ENCODE results near the gene ELK1. TPM values are rescaled to one million over a fixed set of nuclear protein-coding genes. Genes with fewer than 3 reads are reported as not detected.
"Not testable (repeated sequence)": the region's sequence is repeated elsewhere in the genome, so short reads cannot be mapped to it uniquely, and the experiment has no call there.

ELK1 gene, protein sequence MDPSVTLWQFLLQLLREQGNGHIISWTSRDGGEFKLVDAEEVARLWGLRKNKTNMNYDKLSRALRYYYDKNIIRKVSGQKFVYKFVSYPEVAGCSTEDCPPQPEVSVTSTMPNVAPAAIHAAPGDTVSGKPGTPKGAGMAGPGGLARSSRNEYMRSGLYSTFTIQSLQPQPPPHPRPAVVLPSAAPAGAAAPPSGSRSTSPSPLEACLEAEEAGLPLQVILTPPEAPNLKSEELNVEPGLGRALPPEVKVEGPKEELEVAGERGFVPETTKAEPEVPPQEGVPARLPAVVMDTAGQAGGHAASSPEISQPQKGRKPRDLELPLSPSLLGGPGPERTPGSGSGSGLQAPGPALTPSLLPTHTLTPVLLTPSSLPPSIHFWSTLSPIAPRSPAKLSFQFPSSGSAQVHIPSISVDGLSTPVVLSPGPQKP
- 24.2 and 27.8 TPM in 2 replicates for total RNA-seq (2014; rRNA removed; shearing (Covaris generic); ENCODE audit: low replicate concordance)

DNA sequence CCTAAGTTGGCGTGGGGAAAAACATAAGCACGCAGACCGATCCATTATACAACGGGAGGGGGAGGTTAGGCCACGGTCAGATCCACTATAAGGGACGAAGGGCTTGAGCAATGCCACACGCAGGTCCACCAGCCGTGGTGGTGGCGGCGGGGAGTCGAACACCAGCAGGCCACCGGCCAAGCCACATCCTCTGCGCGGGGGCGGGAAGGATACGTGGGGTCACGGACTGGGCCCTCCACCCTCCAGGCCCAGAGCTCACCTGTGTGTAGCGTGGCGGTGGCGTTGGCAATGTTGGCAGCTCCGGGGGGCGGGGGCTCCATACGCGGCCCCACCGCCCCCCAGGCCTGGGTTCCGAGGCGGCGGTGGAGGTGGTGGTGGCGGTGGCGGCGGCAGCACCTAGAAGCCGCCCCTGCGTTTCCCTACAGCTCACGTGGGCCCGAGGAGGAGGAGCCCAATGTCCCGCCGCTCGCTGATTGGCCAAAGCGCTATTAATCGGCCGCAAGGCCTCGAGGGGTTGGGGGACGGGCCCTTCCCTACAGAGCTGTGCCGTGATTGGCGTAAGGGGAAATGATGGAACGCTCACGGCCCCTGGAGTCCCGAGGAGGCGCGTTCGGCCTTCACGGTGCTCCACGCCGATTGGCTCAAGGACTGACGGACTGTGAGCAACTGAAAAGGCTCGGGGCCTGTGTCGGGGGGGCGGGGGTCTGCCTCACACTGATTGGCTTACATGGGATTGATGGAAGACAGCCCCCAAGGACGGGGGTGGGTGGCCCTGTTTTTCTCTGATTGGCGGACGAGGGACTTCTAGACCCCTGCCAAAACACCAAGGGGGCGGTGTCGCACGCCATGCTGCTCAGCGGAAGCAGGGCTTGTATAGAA lies at the start of gene ELK1:
ELK1 (minus strand) TSS at position 400 of the 879 bp plus-strand sequence. CDS start 9,122 bp downstream, outside the sequence.
- Histone ChIP-seq H3K79me2 (ENCODE audit: low read length) (peaks cover 29% of the 10 kb centered on the region), H3K27me3 (ENCODE audit: low read length) (no peaks in the 10 kb centered on the region), H2AFZ (ENCODE audit: low read length) (no peak within 1 kb of the TSS), H3K9ac (ENCODE audit: low read length) (peak within 1 kb of the TSS; percentile 74), H3K4me3 (ENCODE audit: low read length) (peak within 1 kb of the TSS; percentile 73), H3K27ac (ENCODE audit: low read length) (0 out of 2 replicates have a peak within 1 kb of the TSS, but pooled peaks have one; percentile 17), H3K9me2 (replicated peaks; ENCODE audit: insufficient read depth, low read length) (no peaks in the 10 kb centered on the region), H3K4me1 (ENCODE audit: low read length) (peaks cover 25% of the 10 kb centered on the region), H3K36me3 (ENCODE audit: insufficient read depth, low read length) (peaks cover 4% of the 10 kb centered on the region; the same call in 1 of the 2 replicates), H3K9me3 (ENCODE audit: low read length) (no peaks in the 10 kb centered on the region), H3K4me2 (ENCODE audit: low read depth, low read length, poor library complexity, severe bottlenecking) (peak within 1 kb of the TSS; percentile 78), H4K20me1 (ENCODE audit: insufficient read depth, low read depth, low read length) (no peaks in the 10 kb centered on the region)
- DNase-seq, result peak; percentile 97

DNA sequence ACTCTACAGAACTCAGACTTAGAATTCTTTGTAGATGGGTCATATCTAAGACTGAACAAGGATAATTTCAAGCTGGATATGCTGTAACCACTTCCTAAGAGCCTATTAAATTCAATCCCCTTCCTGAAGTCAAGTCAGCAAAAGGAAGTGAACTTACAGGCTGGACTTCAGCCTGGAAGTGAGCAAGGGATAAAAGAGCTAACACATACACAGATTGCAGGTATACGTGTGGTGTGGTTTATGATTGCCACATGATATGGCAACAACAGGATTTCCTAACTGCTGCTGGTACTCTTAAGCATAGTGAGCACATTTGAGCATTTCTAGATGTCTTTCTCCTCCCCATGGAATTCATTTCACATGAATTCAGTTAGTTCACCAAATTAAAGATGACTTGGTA lies 46.8 kb upstream of the ELK1 start:
- Histone ChIP-seq H3K9me3 (ENCODE audit: low read length) (no peaks in the 10 kb centered on the region), H3K9me2 (replicated peaks; ENCODE audit: insufficient read depth, low read length) (no peaks in the 10 kb centered on the region), H3K36me3 (ENCODE audit: insufficient read depth, low read length) (no peaks in the 10 kb centered on the region), H3K27ac (ENCODE audit: low read length) (no peak overlapping the region), H3K4me3 (ENCODE audit: low read length) (no peak overlapping the region), H3K4me1 (ENCODE audit: low read length) (no peaks in the 10 kb centered on the region), H3K4me2 (ENCODE audit: low read depth, low read length, poor library complexity, severe bottlenecking) (no peak overlapping the region), H3K79me2 (ENCODE audit: low read length) (no peaks in the 10 kb centered on the region), H3K9ac (ENCODE audit: low read length) (no peak overlapping the region), H3K27me3 (ENCODE audit: low read length) (no peaks in the 10 kb centered on the region), H2AFZ (ENCODE audit: low read length) (no peak overlapping the region), H4K20me1 (ENCODE audit: insufficient read depth, low read depth, low read length) (no peaks in the 10 kb centered on the region)
- DNase-seq, result no peak

DNA sequence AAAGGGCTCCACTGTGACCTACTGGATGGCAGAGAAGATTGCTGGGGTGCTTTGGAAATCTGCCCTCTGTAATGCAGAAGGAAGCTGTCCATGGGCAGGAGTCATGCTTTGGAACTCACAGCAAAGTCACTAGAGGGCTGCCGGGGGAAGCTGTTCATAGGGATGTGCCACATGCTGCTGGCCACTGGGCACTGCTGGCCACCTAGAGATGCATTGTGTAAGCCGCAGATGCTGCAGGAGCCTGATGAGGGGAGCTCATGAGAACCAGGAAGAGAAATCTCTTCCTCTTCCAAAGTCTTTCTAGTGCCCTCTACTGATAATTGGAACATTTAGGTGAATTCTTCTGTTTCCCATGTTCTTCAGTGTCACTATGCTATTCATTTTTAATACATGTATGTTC lies 39.8 kb upstream of the ELK1 start:
- Histone ChIP-seq H3K9me2 (replicated peaks; ENCODE audit: insufficient read depth, low read length) (no peaks in the 10 kb centered on the region), H3K9me3 (ENCODE audit: low read length) (no peaks in the 10 kb centered on the region), H3K9ac (ENCODE audit: low read length) (no peak overlapping the region), H3K79me2 (ENCODE audit: low read length) (no peaks in the 10 kb centered on the region), H3K4me2 (ENCODE audit: low read depth, low read length, poor library complexity, severe bottlenecking) (no peak overlapping the region), H3K27ac (ENCODE audit: low read length) (no peak overlapping the region), H3K27me3 (ENCODE audit: low read length) (no peaks in the 10 kb centered on the region), H3K4me3 (ENCODE audit: low read length) (no peak overlapping the region), H2AFZ (ENCODE audit: low read length) (no peak overlapping the region), H4K20me1 (ENCODE audit: insufficient read depth, low read depth, low read length) (no peaks in the 10 kb centered on the region), H3K4me1 (ENCODE audit: low read length) (no peaks in the 10 kb centered on the region), H3K36me3 (ENCODE audit: insufficient read depth, low read length) (no peaks in the 10 kb centered on the region)
- DNase-seq, result no peak

DNA sequence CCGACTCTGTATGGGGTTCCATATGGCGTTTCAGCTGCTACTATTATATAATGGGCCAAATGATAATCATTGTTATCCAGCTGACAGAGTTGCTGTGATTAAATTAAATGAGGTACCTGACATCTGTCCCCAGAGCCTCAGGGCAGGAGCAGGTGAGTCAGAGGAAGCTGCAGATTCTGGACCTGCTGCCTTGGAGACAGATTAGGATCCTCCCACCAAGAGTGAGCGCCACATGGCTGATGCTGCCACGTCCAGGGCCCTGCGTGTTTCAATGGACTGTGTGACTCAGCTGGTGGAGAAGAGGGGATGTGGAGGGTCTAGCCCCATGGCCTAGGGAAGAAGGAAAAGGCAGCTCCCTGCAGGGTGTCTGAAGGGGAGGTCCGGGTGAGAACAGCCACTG lies 36.9 kb upstream of the ELK1 start:
- Histone ChIP-seq H3K9me2 (replicated peaks; ENCODE audit: insufficient read depth, low read length) (no peaks in the 10 kb centered on the region), H3K9ac (ENCODE audit: low read length) (no peak overlapping the region), H3K79me2 (ENCODE audit: low read length) (no peaks in the 10 kb centered on the region), H3K27me3 (ENCODE audit: low read length) (no peaks in the 10 kb centered on the region), H3K9me3 (ENCODE audit: low read length) (no peaks in the 10 kb centered on the region), H2AFZ (ENCODE audit: low read length) (no peak overlapping the region), H3K27ac (ENCODE audit: low read length) (no peak overlapping the region), H3K4me3 (ENCODE audit: low read length) (no peak overlapping the region), H3K36me3 (ENCODE audit: insufficient read depth, low read length) (no peaks in the 10 kb centered on the region), H4K20me1 (ENCODE audit: insufficient read depth, low read depth, low read length) (no peaks in the 10 kb centered on the region), H3K4me1 (ENCODE audit: low read length) (no peaks in the 10 kb centered on the region), H3K4me2 (ENCODE audit: low read depth, low read length, poor library complexity, severe bottlenecking) (no peak overlapping the region)
- no peak for DNase-seq

DNA sequence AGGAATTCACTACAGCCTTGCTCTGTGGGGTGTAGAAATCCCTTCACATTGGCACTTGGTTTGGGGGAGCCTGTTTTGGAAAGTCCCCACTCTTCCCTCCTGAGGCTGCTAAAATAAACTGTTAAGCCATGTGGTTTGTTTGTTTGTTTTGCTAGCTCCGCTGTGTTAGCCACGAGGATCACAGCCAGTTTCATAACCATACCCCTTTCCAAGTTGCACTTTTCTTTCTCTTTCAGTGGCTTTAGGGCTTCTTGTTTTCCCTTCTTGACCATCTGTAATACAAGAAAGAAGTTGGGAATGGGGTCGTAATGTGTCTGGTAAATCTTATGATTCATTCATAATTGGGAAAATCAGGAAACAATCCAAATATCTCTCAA lies 33.5 kb upstream of the ELK1 start:
- Histone ChIP-seq H3K9ac (ENCODE audit: low read length) (no peak overlapping the region), H3K9me3 (ENCODE audit: low read length) (no peaks in the 10 kb centered on the region), H4K20me1 (ENCODE audit: insufficient read depth, low read depth, low read length) (no peaks in the 10 kb centered on the region), H3K27ac (ENCODE audit: low read length) (no peak overlapping the region), H3K4me1 (ENCODE audit: low read length) (no peaks in the 10 kb centered on the region), H3K79me2 (ENCODE audit: low read length) (no peaks in the 10 kb centered on the region), H3K4me2 (ENCODE audit: low read depth, low read length, poor library complexity, severe bottlenecking) (no peak overlapping the region), H2AFZ (ENCODE audit: low read length) (no peak overlapping the region), H3K27me3 (ENCODE audit: low read length) (no peaks in the 10 kb centered on the region), H3K9me2 (replicated peaks; ENCODE audit: insufficient read depth, low read length) (no peaks in the 10 kb centered on the region), H3K36me3 (ENCODE audit: insufficient read depth, low read length) (no peaks in the 10 kb centered on the region), H3K4me3 (ENCODE audit: low read length) (no peak overlapping the region)
- no peak for DNase-seq

DNA sequence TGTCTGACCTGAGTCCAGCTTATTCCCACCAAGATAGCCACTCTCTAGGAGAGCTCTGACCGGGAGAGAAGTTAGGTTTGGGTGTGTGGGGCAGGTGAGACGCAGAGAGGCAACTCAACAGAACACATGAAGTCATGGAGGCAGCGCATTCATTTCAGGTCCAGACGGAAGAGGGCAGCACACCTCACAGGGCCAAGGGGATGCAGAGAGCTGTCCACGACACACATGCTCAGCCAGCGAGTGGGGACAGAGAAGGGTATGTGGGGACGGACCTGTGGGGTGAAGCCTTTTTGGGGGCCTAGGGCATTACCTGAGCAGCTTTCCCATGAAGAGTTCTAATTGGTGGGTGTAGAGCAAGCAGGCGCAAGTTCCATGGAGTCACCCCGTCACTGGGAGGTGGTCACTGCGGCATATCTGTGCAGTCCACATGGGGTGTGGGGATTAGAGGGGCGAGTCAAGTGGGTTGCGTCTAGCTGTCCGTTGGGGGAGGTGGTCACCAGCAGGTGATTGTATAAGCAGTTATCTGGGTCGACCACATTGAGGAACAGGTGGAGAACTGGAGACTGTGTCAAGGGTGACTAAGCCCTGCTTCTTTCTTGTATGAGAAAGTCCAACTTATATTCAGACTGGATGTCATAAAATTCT lies 32.9 kb upstream of the ELK1 start:
- Histone ChIP-seq H2AFZ (ENCODE audit: low read length) (no peak overlapping the region), H3K9me3 (ENCODE audit: low read length) (no peaks in the 10 kb centered on the region)

DNA sequence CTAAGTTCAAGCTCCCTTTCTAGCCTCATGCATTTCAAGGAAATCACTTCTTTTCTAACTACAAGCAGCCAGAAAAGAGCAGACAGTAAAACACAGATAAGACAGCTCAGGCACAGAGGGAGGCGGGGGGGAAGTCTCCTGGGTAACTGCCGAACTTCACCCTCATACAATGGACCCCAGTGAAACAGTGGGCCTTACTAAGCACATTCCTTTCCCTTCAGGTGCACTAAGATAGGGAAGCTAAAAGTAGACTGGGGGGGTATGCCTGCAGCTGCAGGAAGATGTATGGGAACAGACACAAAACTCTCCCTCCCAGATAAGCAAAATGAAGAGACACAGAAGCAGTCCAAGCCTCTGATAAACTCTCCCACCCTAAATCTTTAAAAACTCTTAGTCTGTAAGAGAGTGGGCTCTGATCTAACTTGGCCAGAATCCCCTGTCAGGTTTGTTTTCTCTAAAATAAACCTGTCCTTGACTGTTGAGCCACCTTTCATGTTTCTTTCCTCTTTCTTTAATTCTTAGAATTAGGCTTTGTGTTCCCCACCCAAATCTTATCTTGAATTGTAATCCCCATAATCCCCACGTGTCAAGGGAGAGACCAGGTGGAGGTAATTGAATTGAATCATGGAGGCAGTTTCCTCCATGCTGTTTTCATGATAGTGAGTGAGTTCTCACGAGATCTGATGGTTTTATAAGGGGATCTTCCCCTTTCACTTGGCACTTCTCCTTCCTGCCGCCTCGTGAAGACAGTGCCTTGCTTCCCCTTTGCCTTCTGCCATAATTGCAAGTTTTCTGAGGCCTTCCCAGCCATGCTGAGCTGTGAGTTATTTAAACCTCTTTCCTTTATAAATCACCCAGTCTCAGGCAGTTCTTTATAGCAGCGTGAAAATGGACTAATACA lies 25.8 kb upstream of the ELK1 start:
- not testable (repeated sequence) for H3K4me1 ChIP-seq (ENCODE audit: low read length); H3K79me2 ChIP-seq (ENCODE audit: low read length); H2AFZ ChIP-seq (ENCODE audit: low read length)

More for the DNA sequence above, 32.9 kb upstream of the ELK1 start:
- Histone ChIP-seq H4K20me1 (ENCODE audit: insufficient read depth, low read depth, low read length) (no peaks in the 10 kb centered on the region), H3K4me3 (ENCODE audit: low read length) (no peak overlapping the region), H3K79me2 (ENCODE audit: low read length) (no peaks in the 10 kb centered on the region), H3K27ac (ENCODE audit: low read length) (no peak overlapping the region), H3K9ac (ENCODE audit: low read length) (no peak overlapping the region), H3K27me3 (ENCODE audit: low read length) (no peaks in the 10 kb centered on the region), H3K9me2 (replicated peaks; ENCODE audit: insufficient read depth, low read length) (no peaks in the 10 kb centered on the region), H3K4me2 (ENCODE audit: low read depth, low read length, poor library complexity, severe bottlenecking) (no peak overlapping the region), H3K4me1 (ENCODE audit: low read length) (no peaks in the 10 kb centered on the region), H3K36me3 (ENCODE audit: insufficient read depth, low read length) (no peaks in the 10 kb centered on the region)
- DNase-seq, result no peak

More for the DNA sequence above, 25.8 kb upstream of the ELK1 start:
- peak; percentile 54 for DNase-seq
- H3K9ac ChIP-seq (ENCODE audit: low read length); H3K4me3 ChIP-seq (ENCODE audit: low read length); H3K9me3 ChIP-seq (ENCODE audit: low read length); H3K4me2 ChIP-seq (ENCODE audit: low read depth, low read length, poor library complexity, severe bottlenecking); H3K27me3 ChIP-seq (ENCODE audit: low read length); H3K27ac ChIP-seq (ENCODE audit: low read length); H3K9me2 ChIP-seq (replicated peaks; ENCODE audit: insufficient read depth, low read length); H4K20me1 ChIP-seq (ENCODE audit: insufficient read depth, low read depth, low read length); H3K36me3 ChIP-seq (ENCODE audit: insufficient read depth, low read length): not testable (repeated sequence)
